HL-60 (cell line): ENCODE data around the gene PANK2.

Experiments
- DNase-seq, 2 experiments: peaks; one replicate each; pipeline ENCODE4 v3.0.0-alpha.2; 2010 to 2020; ENCODE audit warnings: low read depth in 1 of 2, low spot score in 1 of 2
- H3K27ac ChIP-seq: fragments of 250-450 bp; sonication (Bioruptor Pico); replicated peaks from 2 replicates; pipeline ENCODE4 v1.5.1; 2020; ENCODE audit warnings: mild to moderate bottlenecking, moderate library complexity
- H3K27me3 ChIP-seq: fragments of 250-450 bp; sonication (Bioruptor Pico); 2 replicates; pipeline ENCODE4 v1.5.1; 2021; ENCODE audit warnings: mild to moderate bottlenecking, moderate library complexity; ENCODE audit not compliant: insufficient read depth, poor library complexity, severe bottlenecking
- H3K4me3 ChIP-seq: replicated peaks from 2 replicates; pipeline ENCODE4 v1.5.1; 2011; ENCODE audit warnings: mild to moderate bottlenecking, control low read depth, low read length; ENCODE audit not compliant: insufficient read depth
- CTCF ChIP-seq: IDR thresholded peaks from one replicate; pipeline ENCODE4 v1.5.1; 2011; ENCODE audit warnings: low read length, control low read depth, inconsistent platforms; ENCODE audit not compliant: insufficient read depth
- GABPA ChIP-seq: IDR thresholded peaks from 2 replicates; pipeline ENCODE4 v1.6.1; 2012; ENCODE audit warnings: low read depth
- POLR2AphosphoS5 ChIP-seq: IDR thresholded peaks from 2 replicates; pipeline ENCODE4 v1.6.1; 2012; ENCODE audit warnings: low read depth
- SPI1 ChIP-seq: IDR thresholded peaks from 2 replicates; pipeline ENCODE4 v1.6.1; 2012; ENCODE audit warnings: low read depth, mild to moderate bottlenecking, borderline replicate concordance
- TF ChIP-seq, protein P1 (sequence below): IDR thresholded peaks from 2 replicates; pipeline ENCODE4 v1.6.1; 2012; ENCODE audit warnings: low read depth; ENCODE audit not compliant: insufficient replicate concordance

Gene PANK2

GRCh38 chr20:3922983-3923339 lies 33.8 kb downstream of the PANK2 start:
- no peaks in the 10 kb centered on the region for H3K27me3 ChIP-seq
- TF ChIP-seq CTCF: no peak
- TF ChIP-seq, protein P1, sequence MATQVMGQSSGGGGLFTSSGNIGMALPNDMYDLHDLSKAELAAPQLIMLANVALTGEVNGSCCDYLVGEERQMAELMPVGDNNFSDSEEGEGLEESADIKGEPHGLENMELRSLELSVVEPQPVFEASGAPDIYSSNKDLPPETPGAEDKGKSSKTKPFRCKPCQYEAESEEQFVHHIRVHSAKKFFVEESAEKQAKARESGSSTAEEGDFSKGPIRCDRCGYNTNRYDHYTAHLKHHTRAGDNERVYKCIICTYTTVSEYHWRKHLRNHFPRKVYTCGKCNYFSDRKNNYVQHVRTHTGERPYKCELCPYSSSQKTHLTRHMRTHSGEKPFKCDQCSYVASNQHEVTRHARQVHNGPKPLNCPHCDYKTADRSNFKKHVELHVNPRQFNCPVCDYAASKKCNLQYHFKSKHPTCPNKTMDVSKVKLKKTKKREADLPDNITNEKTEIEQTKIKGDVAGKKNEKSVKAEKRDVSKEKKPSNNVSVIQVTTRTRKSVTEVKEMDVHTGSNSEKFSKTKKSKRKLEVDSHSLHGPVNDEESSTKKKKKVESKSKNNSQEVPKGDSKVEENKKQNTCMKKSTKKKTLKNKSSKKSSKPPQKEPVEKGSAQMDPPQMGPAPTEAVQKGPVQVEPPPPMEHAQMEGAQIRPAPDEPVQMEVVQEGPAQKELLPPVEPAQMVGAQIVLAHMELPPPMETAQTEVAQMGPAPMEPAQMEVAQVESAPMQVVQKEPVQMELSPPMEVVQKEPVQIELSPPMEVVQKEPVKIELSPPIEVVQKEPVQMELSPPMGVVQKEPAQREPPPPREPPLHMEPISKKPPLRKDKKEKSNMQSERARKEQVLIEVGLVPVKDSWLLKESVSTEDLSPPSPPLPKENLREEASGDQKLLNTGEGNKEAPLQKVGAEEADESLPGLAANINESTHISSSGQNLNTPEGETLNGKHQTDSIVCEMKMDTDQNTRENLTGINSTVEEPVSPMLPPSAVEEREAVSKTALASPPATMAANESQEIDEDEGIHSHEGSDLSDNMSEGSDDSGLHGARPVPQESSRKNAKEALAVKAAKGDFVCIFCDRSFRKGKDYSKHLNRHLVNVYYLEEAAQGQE: no peak
- no peak for TF ChIP-seq POLR2AphosphoS5
- TF ChIP-seq GABPA: no peak
- no peak for TF ChIP-seq SPI1
- no peak overlapping the region for H3K27ac ChIP-seq
- DNase-seq: no peak
- H3K4me3 ChIP-seq: no peak overlapping the region

DNA sequence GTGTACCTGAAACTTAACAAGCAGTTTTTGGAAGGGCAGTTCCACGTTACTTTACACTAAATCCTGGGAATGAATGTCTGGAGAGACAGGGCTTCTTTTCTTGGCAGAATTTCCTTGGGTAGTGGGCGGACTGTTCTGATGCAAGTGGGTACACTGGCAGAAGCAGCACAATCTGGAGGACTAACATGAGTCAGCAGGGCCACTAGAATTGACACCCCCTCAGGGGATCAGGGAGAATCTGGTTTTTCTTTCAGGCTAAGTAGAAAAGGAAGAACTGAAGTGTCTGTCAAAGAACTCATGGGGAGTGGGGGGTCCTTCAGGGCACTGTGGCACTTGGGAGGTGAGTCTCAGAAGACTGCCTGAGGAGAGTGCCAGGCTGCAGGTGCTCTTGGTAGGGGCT lies 34.6 kb downstream of the PANK2 start:
- TF ChIP-seq GABPA (no peak), CTCF (no peak), SPI1 (no peak), POLR2AphosphoS5 (no peak)
- TF ChIP-seq, protein P1: no peak
- no peaks in the 10 kb centered on the region for H3K27me3 ChIP-seq
- peak overlapping the region; percentile 10; the same call in 1 of the 2 replicates for H3K27ac ChIP-seq
- no peak for DNase-seq
- no peak overlapping the region for H3K4me3 ChIP-seq

GRCh38 chr20:3924304-3925112 lies 35.3 kb downstream of the PANK2 start:
- no peak overlapping the region for H3K4me3 ChIP-seq
- peak overlapping the region; percentile 10; the same call in 1 of the 2 replicates for H3K27ac ChIP-seq
- TF ChIP-seq SPI1 (peak; percentile 55; the same call in 1 of the 2 replicates), GABPA (no peak), CTCF (peak; percentile 17), POLR2AphosphoS5 (peak; percentile 80; the same call in 1 of the 2 replicates)
- TF ChIP-seq, protein P1: no peak
- peak; percentile 69 to 88 for DNase-seq
- no peaks in the 10 kb centered on the region for H3K27me3 ChIP-seq
